Chondrocyte (in vitro differentiated cells): Measurements from ENCODE around the gene SAMD8. TPM values are rescaled to one million over a fixed set of nuclear protein-coding genes. Genes with fewer than 3 reads are reported as not detected.

Experiments
- DNase-seq: peaks from one replicate; pipeline ENCODE4 v3.0.0; 2021; ENCODE audit warnings: mixed read lengths, low spot score
- H3K27ac Mint-ChIP-seq: one replicate; pipeline ENCODE4 v1.8.0; 2021; ENCODE audit warnings: mild to moderate bottlenecking, moderate library complexity, mixed read lengths; ENCODE audit not compliant: unreplicated experiment
- H3K27me3 Mint-ChIP-seq: 2 replicates; pipeline ENCODE4 v1.8.0; 2021; ENCODE audit warnings: low read depth, mixed read lengths
- H3K36me3 Mint-ChIP-seq: 2 replicates; pipeline ENCODE4 v1.8.0; 2021; ENCODE audit warnings: low read depth, mixed read lengths
- H3K4me1 Mint-ChIP-seq: 2 replicates; pipeline ENCODE4 v1.8.0; 2021; ENCODE audit warnings: low read depth, mild to moderate bottlenecking, mixed read lengths
- H3K4me3 Mint-ChIP-seq: one replicate; pipeline ENCODE4 v1.8.0; 2021; ENCODE audit warnings: mild to moderate bottlenecking, moderate library complexity, mixed read lengths; ENCODE audit not compliant: unreplicated experiment
- H3K9me3 Mint-ChIP-seq: 2 replicates; pipeline ENCODE4 v1.8.0; 2021; ENCODE audit warnings: low read depth, mixed read lengths
- total RNA-seq: library from RNA; stranded (reverse); gene quantifications from 3 replicates; pipeline ENCODE4 v1.2.1, GENCODE V29; 2021
- TF ChIP-seq, protein P1 (sequence below): fragments of 200-600 bp; sonication (generic); IDR thresholded peaks from 2 replicates; pipeline ENCODE4 v1.5.0; 2021; ENCODE audit warnings: antibody characterized with exemption, mild to moderate bottlenecking, moderate library complexity

The SAMD8 gene
- total RNA-seq, 1 donor from 2014 or later, result 24.7 TPM

DNA sequence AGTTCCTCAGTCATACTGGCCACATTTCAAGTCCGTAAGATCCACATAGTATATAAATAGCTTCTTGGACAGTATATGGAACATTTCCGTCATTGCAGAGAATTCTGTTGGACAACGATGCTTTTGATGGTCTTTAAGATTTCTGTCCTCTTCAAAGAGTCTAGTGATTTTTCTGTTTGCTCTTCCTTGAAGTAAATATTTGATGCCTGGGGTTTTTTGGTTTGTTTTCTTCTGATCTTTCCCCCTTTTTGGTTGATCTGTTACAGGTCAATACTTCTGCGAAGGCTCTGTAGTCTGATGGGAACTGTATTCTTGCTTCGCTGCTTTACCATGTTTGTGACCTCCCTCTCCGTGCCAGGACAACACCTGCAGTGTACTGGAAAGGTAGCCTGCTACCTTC, 56.8 kb downstream of the SAMD8 start:
- DNase-seq, result no peak
- no peaks in the 10 kb centered on the region for H3K27me3 Mint-ChIP-seq
- H3K9me3 Mint-ChIP-seq, result no peaks in the 10 kb centered on the region
- TF ChIP-seq, protein P1, sequence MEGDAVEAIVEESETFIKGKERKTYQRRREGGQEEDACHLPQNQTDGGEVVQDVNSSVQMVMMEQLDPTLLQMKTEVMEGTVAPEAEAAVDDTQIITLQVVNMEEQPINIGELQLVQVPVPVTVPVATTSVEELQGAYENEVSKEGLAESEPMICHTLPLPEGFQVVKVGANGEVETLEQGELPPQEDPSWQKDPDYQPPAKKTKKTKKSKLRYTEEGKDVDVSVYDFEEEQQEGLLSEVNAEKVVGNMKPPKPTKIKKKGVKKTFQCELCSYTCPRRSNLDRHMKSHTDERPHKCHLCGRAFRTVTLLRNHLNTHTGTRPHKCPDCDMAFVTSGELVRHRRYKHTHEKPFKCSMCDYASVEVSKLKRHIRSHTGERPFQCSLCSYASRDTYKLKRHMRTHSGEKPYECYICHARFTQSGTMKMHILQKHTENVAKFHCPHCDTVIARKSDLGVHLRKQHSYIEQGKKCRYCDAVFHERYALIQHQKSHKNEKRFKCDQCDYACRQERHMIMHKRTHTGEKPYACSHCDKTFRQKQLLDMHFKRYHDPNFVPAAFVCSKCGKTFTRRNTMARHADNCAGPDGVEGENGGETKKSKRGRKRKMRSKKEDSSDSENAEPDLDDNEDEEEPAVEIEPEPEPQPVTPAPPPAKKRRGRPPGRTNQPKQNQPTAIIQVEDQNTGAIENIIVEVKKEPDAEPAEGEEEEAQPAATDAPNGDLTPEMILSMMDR, result no peak
- H3K27ac Mint-ChIP-seq, result peak overlapping the region; percentile 0
- peaks cover 7% of the 10 kb centered on the region for H3K36me3 Mint-ChIP-seq
- no peak overlapping the region for H3K4me3 Mint-ChIP-seq
- peaks cover 10% of the 10 kb centered on the region for H3K4me1 Mint-ChIP-seq

DNA sequence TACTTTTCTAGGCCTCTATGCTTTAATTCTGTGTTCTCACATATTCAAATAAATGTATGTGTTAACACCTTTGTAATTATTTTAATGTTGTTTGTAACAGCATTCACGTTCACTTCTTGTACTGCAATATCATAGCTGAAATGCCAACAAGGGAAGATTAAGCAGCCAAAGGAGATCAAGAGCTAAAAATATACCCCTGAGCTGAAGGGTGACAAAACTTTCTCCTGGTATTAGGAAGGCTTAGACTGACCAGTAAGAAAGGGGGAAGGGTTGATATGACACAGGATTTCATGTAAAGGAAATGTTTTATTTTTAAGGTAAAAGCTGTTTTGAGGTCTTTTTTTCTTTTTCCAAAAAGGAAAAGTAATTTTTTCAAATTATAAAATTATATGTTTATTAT, 58.8 kb downstream of the SAMD8 start:
- Mint-ChIP-seq H3K9me3 (no peaks in the 10 kb centered on the region), H3K36me3 (peaks cover 11% of the 10 kb centered on the region), H3K4me3 (no peak overlapping the region), H3K27me3 (no peaks in the 10 kb centered on the region), H3K4me1 (peaks cover 10% of the 10 kb centered on the region), H3K27ac (peak overlapping the region; percentile 47)
- TF ChIP-seq, protein P1, result no peak
- DNase-seq, result no peak

GRCh38 chr10:75175046-75175445, 63.6 kb downstream of the SAMD8 start:
- Mint-ChIP-seq H3K9me3 (no peaks in the 10 kb centered on the region), H3K4me1 (peaks cover 13% of the 10 kb centered on the region), H3K36me3 (peaks cover 11% of the 10 kb centered on the region), H3K27me3 (no peaks in the 10 kb centered on the region), H3K27ac (no peak overlapping the region), H3K4me3 (no peak overlapping the region)
- no peak for DNase-seq
- TF ChIP-seq, protein P1, result no peak

- Mint-ChIP-seq H3K9me3 (no peaks in the 10 kb centered on the region), H3K4me1 (peaks cover 19% of the 10 kb centered on the region), H3K36me3 (peaks cover 11% of the 10 kb centered on the region), H3K27ac (no peak overlapping the region), H3K4me3 (no peak overlapping the region), H3K27me3 (no peaks in the 10 kb centered on the region)
- no peak for DNase-seq
- TF ChIP-seq, protein P1, result no peak
Measured at GRCh38 chr10:75176046-75176445, 64.6 kb downstream of the SAMD8 start.

DNA sequence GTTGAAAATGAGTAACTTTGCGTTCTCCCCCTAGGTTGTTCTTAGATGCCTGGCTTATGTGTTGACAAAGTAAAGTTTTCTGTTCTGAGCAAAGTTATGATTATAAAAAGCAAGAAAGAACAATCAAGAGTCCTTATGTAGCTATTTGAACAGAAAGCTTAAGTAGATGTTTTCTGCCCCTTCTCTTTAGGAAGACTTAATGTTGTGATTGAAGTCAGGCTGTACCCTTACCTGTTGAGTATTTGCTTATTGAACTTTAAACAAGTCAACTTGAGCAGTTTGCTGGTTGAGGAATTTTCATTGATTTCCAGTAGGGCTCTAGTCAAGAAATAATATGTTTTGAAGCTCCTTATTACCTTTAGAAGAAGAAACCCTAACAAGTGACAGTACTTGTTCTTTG, 65.3 kb downstream of the SAMD8 start:
- Mint-ChIP-seq H3K9me3 (no peaks in the 10 kb centered on the region), H3K27ac (no peak overlapping the region), H3K27me3 (no peaks in the 10 kb centered on the region), H3K4me3 (no peak overlapping the region), H3K36me3 (peaks cover 11% of the 10 kb centered on the region), H3K4me1 (peaks cover 24% of the 10 kb centered on the region)
- TF ChIP-seq, protein P1, result no peak
- no peak for DNase-seq
